ENCODE data around the gene COL18A1.

- TF ChIP-seq YY1 (IDR thresholded peaks at IDR 0.05; ENCODE audit: low read depth, low read length) (no peak), GTF2F1 (IDR thresholded peaks at IDR 0.05; ENCODE audit: borderline replicate concordance, low read depth, low read length) (no peak)
Measured at GRCh38 chr21:45510466-45510955, 105.5 kb downstream of the COL18A1 start.

Data from H1 (cell line).